BJ (cell line): Measurements from ENCODE around the gene ATP1A2. TPM values are rescaled to one million over a fixed set of nuclear protein-coding genes. Genes with fewer than 3 reads are reported as not detected.
A peak's percentile ranks its signal among the peaks of the same experiment; 100 is the strongest.

Experiments used
- CTCF ChIA-PET: fragments of 350-600 bp; formaldehyde crosslinking; extraction: SDS; loops from one replicate; lab custom pipeline; 2021; ENCODE audit warnings: antibody characterized with exemption, inconsistent platforms; lab: Yijun Ruan, JAX
- POLR2A ChIA-PET: fragments of 300-600 bp; sonication (Branson Sonifier 250); formaldehyde crosslinking; extraction: SDS; loops from one replicate; lab custom pipeline; 2021; ENCODE audit warnings: antibody characterized with exemption; lab: Charles Lee
- DNase-seq: peaks from one replicate; pipeline ENCODE4 v3.0.0-alpha.2; 2011; ENCODE audit warnings: low read depth
- H3K27me3 ChIP-seq: 2 replicates; pipeline ENCODE4 v1.6.0; 2011; ENCODE audit warnings: low read length; ENCODE audit not compliant: control insufficient read depth, insufficient read depth
- H3K36me3 ChIP-seq: 2 replicates; pipeline ENCODE4 v1.5.1; 2011; ENCODE audit warnings: low read length; ENCODE audit not compliant: control insufficient read depth, insufficient read depth
- H3K4me3 ChIP-seq: 2 replicates; pipeline ENCODE4 v1.5.1; 2011; ENCODE audit warnings: low read depth, mild to moderate bottlenecking, control low read depth, low read length
- CTCF ChIP-seq: IDR thresholded peaks from 2 replicates; pipeline ENCODE4 v1.5.1; 2011; ENCODE audit warnings: low read depth, mild to moderate bottlenecking, control low read depth, inconsistent platforms, low read length, moderate library complexity; ENCODE audit not compliant: insufficient read depth
- polyA plus RNA-seq: library from polyadenylated mRNA; depleted of rRNA; stranded (reverse); fragments of >200 nt; gene quantifications from 2 replicates; pipeline ENCODE4 v1.2.3, GENCODE V29; 2011

Gene ATP1A2
- polyA plus RNA-seq, 1 experiment, result 1.1 TPM

DNA sequence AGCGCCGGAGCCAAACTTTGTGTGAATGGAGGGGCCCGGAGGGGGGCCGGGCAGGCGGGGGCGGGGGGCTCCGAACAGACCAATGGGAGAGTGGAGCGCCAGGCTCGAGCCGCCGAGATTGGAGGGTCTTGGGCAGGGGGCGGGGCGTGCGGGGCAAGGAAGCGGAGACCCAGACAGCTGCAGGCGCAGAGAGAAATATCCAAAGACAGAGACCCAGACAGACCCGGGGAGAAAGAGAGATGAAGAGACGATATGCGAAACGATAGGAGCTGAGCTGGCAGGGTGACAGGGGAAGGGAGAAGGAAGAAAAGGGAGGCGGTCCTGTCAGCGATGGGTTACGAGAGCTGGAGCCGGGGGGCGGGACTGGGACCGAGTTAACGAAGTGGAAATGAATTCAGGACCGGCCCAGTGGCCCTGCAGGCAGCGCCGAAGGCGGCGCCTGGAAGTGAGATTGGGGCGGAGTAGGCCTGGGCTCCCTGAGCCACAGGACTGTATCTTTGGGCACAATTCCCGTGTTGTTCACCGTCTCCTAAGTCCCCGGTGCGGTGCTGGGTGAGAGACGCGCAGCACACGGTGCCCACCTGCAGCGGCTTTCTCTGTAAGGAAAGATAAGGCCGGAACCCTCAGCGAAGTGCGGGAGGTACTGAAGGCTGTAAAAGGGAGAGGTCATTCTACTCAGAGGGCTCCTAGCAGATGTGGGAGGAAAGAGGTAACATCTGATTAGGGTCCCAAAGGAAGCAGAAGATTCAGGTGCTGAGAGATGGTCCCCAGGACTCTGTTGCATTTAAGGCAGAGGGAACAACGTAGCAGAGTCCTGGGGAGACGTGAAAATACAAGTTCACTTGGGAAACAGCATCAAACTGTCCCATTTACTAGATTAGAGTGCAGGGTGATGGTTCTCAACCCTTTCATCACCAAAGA, 45.1 kb upstream of the ATP1A2 start:
- H3K36me3 ChIP-seq, result no peaks in the 10 kb centered on the region
- DNase-seq, result no peak
- POLR2A ChIA-PET, result no interaction called here
- peak overlapping the region; percentile 42 for H3K4me3 ChIP-seq
- TF ChIP-seq CTCF, result 0 out of 2 replicates have a peak, but pooled peaks have one; percentile 4
- CTCF ChIA-PET, result interaction anchor here (0.7 to 6.4 kb wide), 7 partner anchors 9 to 182 kb away, joined by 3 to 62 read pairs (median 5); partner anchors contain the start of gene KCNJ9
- peaks cover 33% of the 10 kb centered on the region for H3K27me3 ChIP-seq

- TF ChIP-seq CTCF, result no peak
- peaks cover 35% of the 10 kb centered on the region for H3K27me3 ChIP-seq
- ChIA-PET POLR2A (no interaction called here), CTCF (interaction anchor here (0.9 to 6.4 kb wide), 6 partner anchors 8 to 64 kb away, joined by 3 to 62 read pairs (median 8); partner anchors contain the start of gene KCNJ9)
- no peak for DNase-seq
- H3K4me3 ChIP-seq, result no peak overlapping the region
- H3K36me3 ChIP-seq, result no peaks in the 10 kb centered on the region
These were observed 44.3 kb upstream of the ATP1A2 start for GRCh38 chr1:160071289-160071688.

DNA sequence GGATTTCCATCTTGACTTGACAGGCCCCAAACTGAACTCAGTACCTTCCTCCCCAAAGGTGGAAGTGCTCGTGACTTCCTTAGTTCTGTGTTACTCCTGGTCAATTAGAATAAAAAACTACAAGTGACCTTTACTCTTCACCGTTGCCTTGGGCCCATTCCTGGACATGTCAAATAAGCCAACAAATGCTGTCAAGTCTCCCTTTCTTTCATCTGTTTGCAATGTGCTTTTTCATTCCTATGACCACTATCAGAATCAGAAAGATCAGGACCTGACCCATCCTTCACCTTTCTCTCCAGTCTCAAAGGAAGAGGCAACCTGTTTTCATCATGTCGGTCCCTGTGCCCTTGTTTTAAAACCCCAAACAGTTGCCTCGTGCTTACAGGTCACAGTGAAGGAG, 40.7 kb upstream of the ATP1A2 start:
- ChIA-PET CTCF (interaction anchor here (0.9 to 7.2 kb wide), 2 partner anchors 12 to 217 kb away, joined by 3 to 47 read pairs; no protein-coding TSS in a partner anchor), POLR2A (no interaction called here)
- TF ChIP-seq CTCF, result no peak
- H3K4me3 ChIP-seq, result no peak overlapping the region
- no peak for DNase-seq
- peaks cover 21% of the 10 kb centered on the region for H3K27me3 ChIP-seq
- H3K36me3 ChIP-seq, result no peaks in the 10 kb centered on the region

- POLR2A ChIA-PET, result no interaction called here
- CTCF ChIA-PET, result interaction anchor here (0.9 to 7.2 kb wide), 5 partner anchors 11 to 301 kb away, joined by 3 to 74 read pairs (median 3); no protein-coding TSS in a partner anchor
These were observed 39.7 kb upstream of the ATP1A2 start for GRCh38 chr1:160075836-160076235.

More at GRCh38 chr1:160075836-160076235, 39.7 kb upstream of the ATP1A2 start:
- no peak for TF ChIP-seq CTCF
- Histone ChIP-seq H3K4me3 (no peak overlapping the region), H3K36me3 (no peaks in the 10 kb centered on the region), H3K27me3 (peaks cover 25% of the 10 kb centered on the region)
- DNase-seq, result no peak
